A673 (cell line): ENCODE results near the gene CES3.

Experiments
- EZH2 ChIP-seq: fragments of 200-600 bp; sonication (generic); IDR thresholded peaks from 2 replicates; pipeline ENCODE4 v1.6.1; 2017; ENCODE audit warnings: borderline replicate concordance, low read depth, mild to moderate bottlenecking, mixed read lengths, antibody characterized with exemption, low read length; ENCODE audit not compliant: poor library complexity, severe bottlenecking
- TF ChIP-seq, protein P1 (sequence below): fragments of 300-800, 200-600 bp; sonication (generic); conservative IDR thresholded peaks from 2 replicates; pipeline ENCODE4 v1.5.1; 2017; ENCODE audit warnings: low read depth, mild to moderate bottlenecking, antibody characterized with exemption, low read length, moderate library complexity, mixed read lengths

DNA sequence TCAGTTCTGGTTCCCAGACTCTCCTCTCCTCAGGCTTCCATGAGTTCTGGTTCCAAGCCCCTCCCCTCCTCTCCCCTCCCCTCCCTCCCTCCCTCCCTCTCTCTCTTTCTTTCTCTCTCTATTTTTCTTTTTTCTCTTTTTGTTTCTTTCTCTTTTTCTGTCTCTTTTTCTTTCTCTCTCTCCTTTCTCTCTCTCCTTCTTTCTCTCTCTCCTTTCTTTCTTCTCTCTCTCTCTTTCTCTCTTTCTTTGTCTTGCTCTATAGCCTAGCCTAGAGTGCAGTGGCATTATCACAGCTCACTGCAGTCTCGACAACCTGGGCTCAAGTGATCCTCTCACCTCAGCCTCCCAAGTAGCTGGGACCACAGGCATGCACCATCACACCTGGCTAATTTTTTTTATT lies 796 bp upstream of the CES3 start:
- no peak for TF ChIP-seq EZH2
- TF ChIP-seq, protein P1, sequence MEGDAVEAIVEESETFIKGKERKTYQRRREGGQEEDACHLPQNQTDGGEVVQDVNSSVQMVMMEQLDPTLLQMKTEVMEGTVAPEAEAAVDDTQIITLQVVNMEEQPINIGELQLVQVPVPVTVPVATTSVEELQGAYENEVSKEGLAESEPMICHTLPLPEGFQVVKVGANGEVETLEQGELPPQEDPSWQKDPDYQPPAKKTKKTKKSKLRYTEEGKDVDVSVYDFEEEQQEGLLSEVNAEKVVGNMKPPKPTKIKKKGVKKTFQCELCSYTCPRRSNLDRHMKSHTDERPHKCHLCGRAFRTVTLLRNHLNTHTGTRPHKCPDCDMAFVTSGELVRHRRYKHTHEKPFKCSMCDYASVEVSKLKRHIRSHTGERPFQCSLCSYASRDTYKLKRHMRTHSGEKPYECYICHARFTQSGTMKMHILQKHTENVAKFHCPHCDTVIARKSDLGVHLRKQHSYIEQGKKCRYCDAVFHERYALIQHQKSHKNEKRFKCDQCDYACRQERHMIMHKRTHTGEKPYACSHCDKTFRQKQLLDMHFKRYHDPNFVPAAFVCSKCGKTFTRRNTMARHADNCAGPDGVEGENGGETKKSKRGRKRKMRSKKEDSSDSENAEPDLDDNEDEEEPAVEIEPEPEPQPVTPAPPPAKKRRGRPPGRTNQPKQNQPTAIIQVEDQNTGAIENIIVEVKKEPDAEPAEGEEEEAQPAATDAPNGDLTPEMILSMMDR: no peak
